Neuronal stem cell (in vitro differentiated cells): ENCODE results near the gene GPS2.

Source experiments
- DNase-seq: peaks from one replicate; pipeline ENCODE4 v3.0.0-alpha.2; 2013; ENCODE audit warnings: low spot score
- H2AFZ ChIP-seq: one replicate; pipeline ENCODE4 v1.6.1; 2013; ENCODE audit warnings: mild to moderate bottlenecking, low read length, inconsistent platforms
- H2AK5ac ChIP-seq: 2 replicates; pipeline ENCODE4 v1.6.1; 2013; ENCODE audit warnings: low read depth, mild to moderate bottlenecking, inconsistent platforms, low read length, moderate library complexity, mixed read lengths
- H2BK120ac ChIP-seq: 2 replicates; pipeline ENCODE4 v1.6.1; 2013; ENCODE audit warnings: low read depth, mild to moderate bottlenecking, inconsistent platforms, low read length, moderate library complexity, mixed read lengths
- H2BK12ac ChIP-seq: one replicate; pipeline ENCODE4 v1.6.1; 2013; ENCODE audit warnings: low read length, inconsistent platforms
- H2BK15ac ChIP-seq: 2 replicates; pipeline ENCODE4 v1.6.1; 2013; ENCODE audit warnings: mild to moderate bottlenecking, low read length, inconsistent platforms, mixed read lengths
- H2BK5ac ChIP-seq: one replicate; pipeline ENCODE4 v1.6.1; 2013; ENCODE audit warnings: inconsistent platforms, mild to moderate bottlenecking, low read length, moderate library complexity
- H3K14ac ChIP-seq: one replicate; pipeline ENCODE4 v1.6.1; 2013; ENCODE audit warnings: low read length, inconsistent platforms
- H3K18ac ChIP-seq: 2 replicates; pipeline ENCODE4 v1.6.1; 2013; ENCODE audit warnings: low read length, inconsistent platforms
- H3K23ac ChIP-seq: 2 replicates; pipeline ENCODE4 v1.6.1; 2013; ENCODE audit warnings: low read depth, mild to moderate bottlenecking, mixed read lengths, low read length, inconsistent platforms; ENCODE audit not compliant: poor library complexity
- H3K27ac ChIP-seq: replicated peaks from 3 replicates; pipeline ENCODE4 v1.5.1; 2013; ENCODE audit warnings: low read length, inconsistent platforms
- H3K27me3 ChIP-seq, 3 experiments: 2 replicates each; pipeline ENCODE4 v1.6.1; 2013; ENCODE audit warnings: low read length in 3 of 3, mild to moderate bottlenecking in 2 of 3, inconsistent platforms in 1 of 3, low read depth in 1 of 3, mixed read lengths in 1 of 3, moderate library complexity in 1 of 3; ENCODE audit not compliant: control insufficient read depth in 3 of 3, insufficient read depth in 3 of 3
- H3K36me3 ChIP-seq, 2 donors: replicated peaks in 1 of 2; 2 replicates each; pipeline ENCODE4 v1.6.1; 2013; ENCODE audit warnings: low read length in 2 of 2; ENCODE audit not compliant: control insufficient read depth in 2 of 2, insufficient read depth in 2 of 2
- H3K4ac ChIP-seq: 2 replicates; pipeline ENCODE4 v1.6.1; 2013; ENCODE audit warnings: inconsistent platforms, mild to moderate bottlenecking, low read length, moderate library complexity
- H3K4me1 ChIP-seq, 2 donors: 1 replicate in 1 of 2; 2 replicates in 1 of 2; pipeline ENCODE4 v1.6.1; 2013; ENCODE audit warnings: low read length in 2 of 2, low read depth in 1 of 2; ENCODE audit not compliant: control insufficient read depth in 2 of 2, insufficient read depth in 1 of 2
- H3K4me2 ChIP-seq: one replicate; pipeline ENCODE4 v1.6.1; 2013; ENCODE audit warnings: mild to moderate bottlenecking, low read length, inconsistent platforms; ENCODE audit not compliant: insufficient read depth, poor library complexity, severe bottlenecking
- H3K4me3 ChIP-seq, 2 donors: 2 replicates each; pipeline ENCODE4 v1.5.1; 2013; ENCODE audit warnings: low read length in 2 of 2, mild to moderate bottlenecking in 2 of 2, inconsistent platforms in 1 of 2, moderate library complexity in 1 of 2
- H3K79me1 ChIP-seq: one replicate; pipeline ENCODE4 v1.6.1; 2013; ENCODE audit warnings: low read depth, mild to moderate bottlenecking, inconsistent platforms, low read length, moderate library complexity
- H3K9ac ChIP-seq: one replicate; pipeline ENCODE4 v1.6.1; 2013; ENCODE audit warnings: mild to moderate bottlenecking, low read depth, low read length, inconsistent platforms; ENCODE audit not compliant: poor library complexity
- H3K9me3 ChIP-seq, 2 donors: replicated peaks in 1 of 2; 2 replicates each; pipeline versions ENCODE3 to v1.6.1; 2013; ENCODE audit warnings: low read length in 2 of 2, mild to moderate bottlenecking in 2 of 2, inconsistent platforms in 1 of 2, low read depth in 1 of 2, mixed read lengths in 1 of 2, moderate library complexity in 1 of 2; ENCODE audit not compliant: control insufficient read depth in 2 of 2, insufficient read depth in 1 of 2
- H4K8ac ChIP-seq: one replicate; pipeline ENCODE4 v1.6.1; 2013; ENCODE audit warnings: low read depth, mild to moderate bottlenecking, inconsistent platforms, low read length, moderate library complexity
- H4K91ac ChIP-seq: one replicate; pipeline ENCODE4 v1.6.1; 2013; ENCODE audit warnings: low read length, low read depth, mild to moderate bottlenecking, inconsistent platforms; ENCODE audit not compliant: poor library complexity
- WGBS, 2 donors: extraction: QIAGEN DNeasy Blood & Tissue Kit; methylation state at CpG; one replicate each; pipeline ENCODE4 v1.1.7; 2013; ENCODE audit warnings: missing lambda C conversion rate in 2 of 2, mixed read lengths in 1 of 2; ENCODE audit not compliant: insufficient read length in 2 of 2, insufficient replicate concordance in 1 of 2; ENCODE audit errors: extremely low coverage in 2 of 2; 5-methylcytosine and 5-hydroxymethylcytosine counted together

Gene GPS2

GRCh38 chr17:7292194-7292593, 23.0 kb downstream of the GPS2 start:
- H2BK120ac ChIP-seq = no peak overlapping the region
- no CpG with 5 or more reads among the region's 2 CpGs for WGBS, 2 donors
- peaks cover 7 to 22% of the 10 kb centered on the region in 2 donors for H3K4me1 ChIP-seq
- H2AK5ac ChIP-seq = no peak overlapping the region
- peaks cover 4% of the 10 kb centered on the region for H3K79me1 ChIP-seq
- peaks cover 0 to 3% of the 10 kb centered on the region in 2 donors for H3K9me3 ChIP-seq
- H2BK5ac ChIP-seq = no peak overlapping the region
- no peak for DNase-seq
- H3K18ac ChIP-seq = no peak overlapping the region
- H3K9ac ChIP-seq = no peak overlapping the region
- no peak overlapping the region for H3K4me3 ChIP-seq
- no peak overlapping the region for H3K4me2 ChIP-seq
- H3K14ac ChIP-seq = no peak overlapping the region
- H3K36me3 ChIP-seq = no peaks in the 10 kb centered on the region
- H4K8ac ChIP-seq = no peak overlapping the region
- H3K23ac ChIP-seq = no peak overlapping the region
- H2AFZ ChIP-seq = no peak overlapping the region
- H3K4ac ChIP-seq = no peak overlapping the region
- no peak overlapping the region for H4K91ac ChIP-seq
- no peak overlapping the region for H2BK12ac ChIP-seq
- no peak overlapping the region for H3K27ac ChIP-seq
- H3K27me3 ChIP-seq = peaks cover 10 to 48% (median 44%) of the 10 kb centered on the region in 3 experiments
- no peak overlapping the region for H2BK15ac ChIP-seq

GRCh38 chr17:7290685-7291084, 24.5 kb downstream of the GPS2 start:
- peak overlapping the region; percentile 56 for H2AK5ac ChIP-seq
- H3K4me2 ChIP-seq = no peak overlapping the region
- no peak overlapping the region for H2AFZ ChIP-seq
- WGBS, 2 donors = no CpG with 5 or more reads among the region's 11 CpGs
- peaks cover 5 to 19% of the 10 kb centered on the region in 2 donors for H3K4me1 ChIP-seq
- peaks cover 4% of the 10 kb centered on the region for H3K79me1 ChIP-seq
- H2BK12ac ChIP-seq = peak overlapping the region; percentile 22
- H2BK5ac ChIP-seq = peak overlapping the region; percentile 39
- H3K4me3 ChIP-seq = no peak overlapping the region
- H3K27me3 ChIP-seq = peaks cover 8 to 38% (median 33%) of the 10 kb centered on the region in 3 experiments
- H2BK120ac ChIP-seq = no peak overlapping the region
- H3K9ac ChIP-seq = no peak overlapping the region
- H3K9me3 ChIP-seq = peaks cover 0 to 1% of the 10 kb centered on the region in 2 donors
- H3K27ac ChIP-seq = no peak overlapping the region
- peaks cover 0 to 5% of the 10 kb centered on the region in 2 donors for H3K36me3 ChIP-seq
- peak overlapping the region; percentile 17 for H3K18ac ChIP-seq
- H4K91ac ChIP-seq = no peak overlapping the region
- no peak overlapping the region for H3K4ac ChIP-seq
- H2BK15ac ChIP-seq = no peak overlapping the region
- no peak overlapping the region for H3K14ac ChIP-seq
- no peak for DNase-seq
- H3K23ac ChIP-seq = no peak overlapping the region
- H4K8ac ChIP-seq = no peak overlapping the region

GRCh38 chr17:7290166-7290565, 25.0 kb downstream of the GPS2 start:
- Histone ChIP-seq H3K36me3 (peaks cover 0 to 7% of the 10 kb centered on the region in 2 donors), H3K14ac (no peak overlapping the region), H2AFZ (no peak overlapping the region), H3K4me3 (no peak overlapping the region), H2BK15ac (no peak overlapping the region), H3K18ac (peak overlapping the region; percentile 17), H4K91ac (no peak overlapping the region), H3K23ac (peak overlapping the region; percentile 10), H3K4me2 (no peak overlapping the region), H3K27me3 (peaks cover 4 to 33% (median 28%) of the 10 kb centered on the region in 3 experiments), H3K27ac (no peak overlapping the region), H2AK5ac (no peak overlapping the region), H2BK120ac (no peak overlapping the region), H3K9ac (no peak overlapping the region), H3K4me1 (peaks cover 5 to 19% of the 10 kb centered on the region in 2 donors), H3K9me3 (no peaks in the 10 kb centered on the region), H3K4ac (no peak overlapping the region), H2BK5ac (peak overlapping the region; percentile 39), H2BK12ac (no peak overlapping the region), H3K79me1 (peaks cover 4% of the 10 kb centered on the region), H4K8ac (no peak overlapping the region)
- DNase-seq = no peak
- WGBS, 2 donors = no CpG with 5 or more reads among the region's 19 CpGs

GRCh38 chr17:7289256-7290032, 25.7 kb downstream of the GPS2 start:
- peak overlapping the region; percentile 58 for H2BK15ac ChIP-seq
- peaks cover 2 to 16% of the 10 kb centered on the region in 2 donors for H3K4me1 ChIP-seq
- H2AK5ac ChIP-seq = no peak overlapping the region
- no peak overlapping the region for H2BK120ac ChIP-seq
- H3K9me3 ChIP-seq = no peaks in the 10 kb centered on the region
- peak overlapping the region; percentile 57 for H3K18ac ChIP-seq
- no peak overlapping the region for H3K27ac ChIP-seq
- H3K23ac ChIP-seq = no peak overlapping the region
- peaks cover 0 to 28% (median 23%) of the 10 kb centered on the region in 3 experiments for H3K27me3 ChIP-seq
- no peak for DNase-seq
- H2AFZ ChIP-seq = no peak overlapping the region
- H3K14ac ChIP-seq = no peak overlapping the region
- peaks cover 2 to 7% of the 10 kb centered on the region in 2 donors for H3K36me3 ChIP-seq
- H3K79me1 ChIP-seq = peaks cover 2% of the 10 kb centered on the region
- H4K91ac ChIP-seq = no peak overlapping the region
- H3K4me2 ChIP-seq = no peak overlapping the region
- no peak overlapping the region for H3K9ac ChIP-seq
- H2BK5ac ChIP-seq = no peak overlapping the region
- H3K4ac ChIP-seq = no peak overlapping the region
- H3K4me3 ChIP-seq = no peak overlapping the region
- no peak overlapping the region for H4K8ac ChIP-seq
- WGBS, 2 donors = no CpG with 5 or more reads among the region's 18 CpGs
- H2BK12ac ChIP-seq = no peak overlapping the region
